Small intestine (tissue), 16 donors: ENCODE results near the gene ECE2. TPM values are rescaled to one million over a fixed set of nuclear protein-coding genes. Genes with fewer than 3 reads are reported as not detected.

Experiments
- DNase-seq, 2 donors: peaks; one replicate each; pipeline versions ENCODE4 v3.0.0 to v3.0.0-alpha.2; 2013
- FAIRE-seq: peaks from 2 replicates; lab custom pipeline; 2012; peaks lifted over from hg19 to GRCh38; lab: Jason Lieb, UNC
- H3K27ac ChIP-seq, 3 donors: one replicate each; pipeline ENCODE4 v1.5.1; 2013; ENCODE audit warnings: low read length in 2 of 3, mild to moderate bottlenecking in 2 of 3, control low read depth in 1 of 3, inconsistent platforms in 1 of 3, low read depth in 1 of 3, moderate library complexity in 1 of 3
- H3K27me3 ChIP-seq, 3 donors: one replicate each; pipeline ENCODE4 v1.6.1; 2013; ENCODE audit warnings: low read length in 3 of 3, inconsistent platforms in 1 of 3; ENCODE audit not compliant: control insufficient read depth in 3 of 3, insufficient read depth in 3 of 3
- H3K36me3 ChIP-seq, 3 donors: one replicate each; pipeline ENCODE4 v1.6.1; 2013; ENCODE audit warnings: low read length in 3 of 3, inconsistent platforms in 1 of 3, low read depth in 1 of 3, mild to moderate bottlenecking in 1 of 3, moderate library complexity in 1 of 3; ENCODE audit not compliant: control insufficient read depth in 3 of 3, insufficient read depth in 2 of 3
- H3K4me1 ChIP-seq, 3 donors: one replicate each; pipeline ENCODE4 v1.6.1; 2013; ENCODE audit warnings: low read length in 2 of 3, inconsistent platforms in 1 of 3, low read depth in 1 of 3, mild to moderate bottlenecking in 1 of 3, moderate library complexity in 1 of 3; ENCODE audit not compliant: control insufficient read depth in 3 of 3, insufficient read depth in 2 of 3
- H3K4me3 ChIP-seq, 3 donors: one replicate each; pipeline ENCODE4 v1.5.1; 2013; ENCODE audit warnings: low read length in 3 of 3, control low read depth in 1 of 3, inconsistent platforms in 1 of 3, low read depth in 1 of 3, mild to moderate bottlenecking in 1 of 3, moderate library complexity in 1 of 3
- H3K9me3 ChIP-seq, 2 donors: one replicate each; pipeline ENCODE4 v1.6.1; 2013; ENCODE audit warnings: low read depth in 1 of 2, low read length in 1 of 2; ENCODE audit not compliant: control insufficient read depth in 2 of 2, insufficient read depth in 1 of 2
- WGBS, 3 donors: extraction: QIAGEN DNeasy Blood & Tissue Kit; methylation state at CpG; one replicate each; pipeline ENCODE4 v1.1.7; 2013; 5-methylcytosine and 5-hydroxymethylcytosine counted together
- long read RNA-seq, 10 donors: transcript quantifications; one replicate each; lab custom pipeline, GENCODE V29; 2026
- polyA plus RNA-seq, 4 donors: library from polyadenylated mRNA; stranded (reverse) in 3 of 4; unstranded in 1 of 4; fragments of 200-250 nt in 3 of 4; fragments of 120-200 nt in 1 of 4; gene quantifications; one replicate each; pipeline versions ENCODE4 v1.2.1 to v1.2.3, GENCODE V29; 2013
- donor health status: healthy with polysubstance abuse.
- donor health status: control.
- donor health status: control.
- donor health status: Bipolar disorder and iron deficiency.
- donor health status: healthy.

Gene ECE2
- polyA plus RNA-seq: 1 to 10 TPM in 1 of 4 donors, under 1 TPM in 1, not detected in 2; 0.04 to 2.1 TPM
- long read RNA-seq, donor 1: 0 reads
- long read RNA-seq, donor 2: 0 reads
- long read RNA-seq, donor 3: 0 reads
- long read RNA-seq, donor 4: 0 reads
- long read RNA-seq, donor 5: 0 reads
- long read RNA-seq, donor 6: 0 reads
- long read RNA-seq, donor 7: 0 reads
- long read RNA-seq, donor 8: 0 reads
- long read RNA-seq, donor 9: 0 reads
- long read RNA-seq, donor 10, partial matches to known transcripts: 0 of 1 reads
- long read RNA-seq, donor 10, other reads (novel, unspliced or antisense): 0 of 1 reads

DNA sequence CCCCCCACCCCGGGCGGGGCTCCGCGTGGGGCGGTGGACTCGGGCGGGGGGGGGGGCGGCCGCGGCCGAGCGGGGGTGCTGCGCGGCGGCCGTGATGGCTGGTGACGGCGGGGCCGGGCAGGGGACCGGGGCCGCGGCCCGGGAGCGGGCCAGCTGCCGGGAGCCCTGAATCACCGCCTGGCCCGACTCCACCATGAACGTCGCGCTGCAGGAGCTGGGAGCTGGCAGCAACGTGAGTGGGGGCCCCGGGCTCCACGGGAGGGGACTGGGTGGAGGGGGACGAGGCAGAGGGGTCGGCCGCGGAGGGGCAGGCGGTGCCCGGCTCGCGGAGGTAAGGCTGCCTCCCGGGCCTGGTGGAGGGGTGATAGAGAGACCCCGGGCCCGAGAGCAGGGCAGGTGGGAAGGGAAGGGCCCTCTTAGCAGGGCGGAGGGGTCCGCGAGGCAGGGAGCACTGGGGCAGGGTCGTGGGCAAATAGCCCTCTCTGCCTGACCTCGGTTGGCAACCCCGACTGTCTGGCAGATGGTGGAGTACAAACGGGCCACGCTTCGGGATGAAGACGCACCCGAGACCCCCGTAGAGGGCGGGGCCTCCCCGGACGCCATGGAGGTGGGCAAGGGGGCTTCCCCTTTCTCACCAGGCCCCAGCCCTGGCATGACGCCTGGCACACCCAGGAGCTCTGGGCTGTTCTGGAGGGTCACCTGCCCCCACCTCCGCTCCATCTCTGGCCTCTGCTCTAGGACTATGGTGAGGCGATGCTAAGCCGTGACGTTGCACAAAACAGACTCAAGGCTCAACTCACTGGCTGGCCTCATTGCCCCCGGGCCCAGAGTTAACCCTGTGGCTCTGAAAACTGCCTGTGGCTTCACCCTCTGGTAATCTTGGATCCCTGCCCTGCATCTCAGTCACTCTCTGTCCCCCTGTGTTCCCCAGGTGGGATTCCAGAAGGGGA, at the start of gene ECE2:
Gene ECE2, plus strand, starts transcription at position 62 of the 950 bp plus-strand sequence. Its CDS starts 132 bp downstream, at position 194.
- Histone ChIP-seq H3K4me3 (no peak within 1 kb of the TSS), H3K27ac (no peak within 1 kb of the TSS), H3K36me3 (no peaks in the 10 kb centered on the region), H3K27me3 (peaks cover 0 to 56% (median 6%) of the 10 kb centered on the region in 3 donors), H3K4me1 (no peaks in the 10 kb centered on the region), H3K9me3 (no peaks in the 10 kb centered on the region)
- WGBS, 3 donors: 13 to 23% (median 21%) methylated on average over 30 to 60 of the region's 65 CpGs
- FAIRE-seq (no peak), DNase-seq (no peak)

DNA sequence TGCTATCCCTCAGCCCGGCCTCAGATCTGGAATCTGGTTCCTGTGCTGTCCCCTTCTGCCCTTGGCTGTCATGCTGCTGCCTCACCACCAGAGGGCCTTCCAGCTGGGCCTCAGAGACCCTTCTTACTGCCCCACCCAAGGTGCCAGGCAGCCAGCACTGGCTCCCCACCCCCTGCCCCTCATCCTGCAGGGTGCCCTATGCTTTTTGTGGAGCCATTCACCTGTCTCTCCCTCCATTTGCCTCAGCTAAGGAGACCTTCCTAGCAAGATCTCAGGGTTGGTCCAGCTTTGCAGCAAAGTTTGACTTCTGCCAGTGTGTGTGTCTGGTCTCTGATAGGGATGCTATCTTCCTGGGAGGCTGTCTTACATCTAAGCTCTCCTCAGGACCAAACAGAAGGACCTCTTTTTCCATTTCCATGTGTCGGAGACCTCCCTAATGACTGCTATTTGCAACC, 48.3 kb upstream of the ECE2 start:
- WGBS, 3 donors: 40 to 50% (median 48%) methylated on average over 2 of the region's 2 CpGs
- DNase-seq (peak; percentile 31 to 48), FAIRE-seq (no peak)
- Histone ChIP-seq H3K9me3 (no peaks in the 10 kb centered on the region), H3K27me3 (peaks cover 0 to 53% (median 27%) of the 10 kb centered on the region in 3 donors), H3K27ac (no peak overlapping the region), H3K36me3 (no peaks in the 10 kb centered on the region), H3K4me3 (no peak overlapping the region), H3K4me1 (peaks cover 0 to 5% (median 0%) of the 10 kb centered on the region in 3 donors)

DNA sequence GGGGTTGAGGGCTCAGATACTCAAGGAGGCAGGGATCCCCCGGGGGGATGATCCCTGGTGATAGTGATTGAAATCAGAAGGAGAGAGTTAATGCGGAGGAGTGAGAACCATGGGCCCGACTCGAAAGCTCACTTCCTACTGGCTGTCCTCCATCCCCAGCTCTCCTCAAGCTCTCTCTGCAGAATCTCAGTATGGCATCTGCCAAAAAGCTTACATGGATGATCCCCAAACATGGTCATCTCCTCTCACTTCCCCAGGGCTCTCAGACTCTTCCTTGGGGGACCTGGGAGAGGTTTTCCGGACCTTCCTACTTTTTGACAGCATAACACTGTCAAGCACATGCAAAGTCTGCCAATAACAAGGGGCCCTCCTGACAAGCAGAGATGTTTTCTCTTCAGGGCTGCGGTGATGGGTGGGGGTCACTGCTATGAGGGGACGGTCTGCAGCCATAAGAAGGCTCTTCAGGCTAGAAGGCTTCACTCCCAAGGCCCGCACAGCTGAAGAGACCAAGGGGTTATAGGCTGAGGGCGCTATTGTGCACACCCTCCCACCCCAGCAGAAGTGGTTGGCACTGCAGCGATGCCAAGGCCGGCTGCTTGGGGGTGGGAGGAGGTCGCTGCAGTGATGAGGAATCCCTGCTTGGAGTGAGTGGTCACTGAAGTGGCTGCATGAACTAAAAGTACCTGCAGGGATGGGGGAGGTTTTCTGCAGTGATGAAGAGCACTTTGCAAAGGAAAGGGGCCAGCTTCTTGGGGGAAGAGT, 47.3 kb upstream of the ECE2 start:
- no peaks in the 10 kb centered on the region for H3K9me3 ChIP-seq
- H3K27ac ChIP-seq: no peak overlapping the region
- DNase-seq (no peak), FAIRE-seq (no peak)
- H3K4me1 ChIP-seq: peaks cover 0 to 5% (median 0%) of the 10 kb centered on the region in 3 donors
- 33 to 41% (median 39%) methylated on average over 12 of the region's 12 CpGs for WGBS, 3 donors
- H3K4me3 ChIP-seq: no peak overlapping the region
- peaks cover 0 to 60% (median 27%) of the 10 kb centered on the region in 3 donors for H3K27me3 ChIP-seq
- H3K36me3 ChIP-seq: peaks cover 0 to 2% (median 0%) of the 10 kb centered on the region in 3 donors

DNA sequence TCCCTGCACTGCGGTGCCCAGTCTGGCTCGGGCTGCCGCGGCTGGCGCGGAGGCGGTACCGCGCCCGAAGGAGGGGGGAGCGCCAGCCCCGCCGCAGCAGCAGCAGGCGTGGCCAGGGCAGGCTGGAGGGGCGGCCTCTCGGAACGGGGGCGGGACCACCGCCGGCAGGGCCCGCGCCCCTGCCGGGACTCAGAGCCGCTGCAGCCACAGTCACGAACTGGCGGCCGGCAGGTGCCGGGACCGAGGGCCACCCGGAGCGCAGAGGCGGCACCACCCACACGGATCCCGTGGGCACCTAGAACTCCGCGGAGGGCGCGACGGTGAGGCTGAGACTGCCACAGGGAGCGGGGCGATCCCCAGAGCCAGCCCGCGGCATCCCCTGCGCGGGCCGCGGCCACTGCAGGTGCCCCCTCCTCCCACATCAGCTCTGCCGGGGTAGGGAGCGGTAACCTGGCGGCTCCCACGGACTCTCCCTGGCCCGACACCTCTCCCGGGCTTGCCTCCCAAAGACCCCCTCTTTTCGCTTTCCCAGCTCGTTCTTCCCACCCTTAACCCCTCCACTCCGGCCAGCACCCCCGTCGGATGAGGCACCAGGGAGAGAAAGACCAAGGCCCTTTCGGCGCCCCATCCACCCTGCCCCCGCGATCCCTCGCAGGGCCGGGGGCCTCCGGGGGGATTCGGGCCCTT, 46.3 kb upstream of the ECE2 start, which contains the start of gene VWA5B2:
Gene VWA5B2, plus strand, starts transcription at position 192 of the 687 bp plus-strand sequence. CDS start 944 bp downstream, outside the sequence.
- Histone ChIP-seq H3K4me3 (peak within 1 kb of the TSS; percentile 4 to 43 (median 40)), H3K9me3 (no peaks in the 10 kb centered on the region), H3K27ac (peak within 1 kb of the TSS in 1 of 3 donors; percentile 33), H3K4me1 (peaks cover 0 to 5% (median 0%) of the 10 kb centered on the region in 3 donors), H3K36me3 (peaks cover 0 to 2% (median 0%) of the 10 kb centered on the region in 3 donors), H3K27me3 (peaks cover 0 to 61% (median 27%) of the 10 kb centered on the region in 3 donors)
- no peak for FAIRE-seq
- DNase-seq: peak; percentile 15 to 70
- WGBS, 3 donors: 0 to 1% (median 1%) methylated on average over 24 to 66 of the region's 66 CpGs

DNA sequence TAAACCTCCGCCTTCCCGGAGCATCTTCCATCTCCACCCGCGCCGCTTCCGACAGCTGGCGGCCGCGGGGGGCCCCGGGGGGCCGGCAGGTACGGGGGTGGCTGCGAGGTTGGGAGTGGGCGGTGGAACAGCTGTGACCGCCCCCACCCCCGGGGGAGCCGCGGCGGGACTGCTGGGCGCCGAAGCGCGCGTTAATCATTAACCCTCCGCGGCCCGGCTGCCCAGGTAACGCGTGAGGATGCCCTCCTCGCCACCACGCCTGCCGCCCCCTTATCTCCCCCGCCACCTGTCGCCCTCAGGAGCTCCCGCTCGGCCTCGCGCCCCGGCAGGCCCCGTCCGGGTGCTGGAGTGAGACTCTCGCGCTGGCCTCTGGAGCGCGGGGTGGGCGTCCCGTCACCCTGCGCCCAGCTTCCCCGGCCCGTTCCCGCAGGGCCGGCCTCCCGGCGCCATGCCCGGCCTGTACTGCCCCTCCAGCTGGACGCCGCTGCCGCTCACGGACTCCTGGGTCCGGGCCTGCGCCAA, 45.7 kb upstream of the ECE2 start:
- Histone ChIP-seq H3K9me3 (no peaks in the 10 kb centered on the region), H3K36me3 (peaks cover 0 to 2% (median 0%) of the 10 kb centered on the region in 3 donors), H3K27me3 (peaks cover 0 to 61% (median 27%) of the 10 kb centered on the region in 3 donors), H3K4me1 (peaks cover 0 to 5% (median 0%) of the 10 kb centered on the region in 3 donors), H3K27ac (peak overlapping the region in 1 of 3 donors; percentile 33), H3K4me3 (peak overlapping the region in 2 of 3 donors; percentile 40 to 43)
- 1% methylated on average over 34 to 61 of the region's 61 CpGs for WGBS, 3 donors
- DNase-seq (peak in 1 of 2 donors; percentile 75), FAIRE-seq (no peak)

DNA sequence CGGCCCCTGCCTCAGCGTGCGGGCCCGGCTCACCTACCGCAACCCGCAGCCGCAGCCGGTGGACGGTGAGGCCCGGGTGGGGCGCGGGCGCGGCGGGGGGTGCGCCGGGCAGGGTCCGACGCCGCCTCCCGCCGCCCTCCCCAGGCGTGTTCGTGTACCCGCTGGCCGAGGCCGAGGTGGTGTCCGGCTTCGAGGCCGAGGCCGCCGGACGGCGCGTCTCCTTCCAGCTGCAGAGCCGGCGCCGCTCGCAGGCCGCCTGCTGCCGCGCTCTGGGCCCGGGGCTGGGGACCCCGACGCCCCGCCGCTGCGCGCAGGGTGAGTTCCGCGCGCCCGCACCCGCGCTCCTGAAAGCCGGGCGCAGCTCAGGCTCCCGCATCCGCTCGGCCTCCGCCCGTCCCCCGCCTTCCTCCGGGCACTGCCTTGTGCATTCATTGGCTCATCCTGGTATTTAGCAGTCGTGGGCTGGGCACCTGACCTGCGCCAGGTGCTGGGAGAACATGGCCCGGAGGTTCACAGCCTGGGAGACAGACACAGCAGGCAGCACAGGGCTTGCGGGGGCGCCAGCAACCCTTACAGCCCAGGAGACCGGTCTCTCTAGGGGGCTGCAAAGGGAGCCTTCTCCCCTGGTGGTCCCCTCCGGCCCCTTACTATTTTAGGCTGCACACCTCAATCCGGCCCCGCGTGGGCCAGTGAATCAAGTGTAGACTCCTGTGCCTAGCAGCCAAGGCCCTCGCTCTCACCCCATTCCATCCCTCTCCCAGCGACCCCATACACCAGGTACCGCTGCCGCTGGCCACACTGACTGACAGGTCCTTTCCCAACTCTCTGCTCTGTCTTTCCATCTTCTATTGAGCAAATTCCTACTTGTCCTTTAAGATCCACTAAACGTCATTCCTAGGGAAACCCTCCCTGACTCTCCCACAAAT, 45.0 kb upstream of the ECE2 start:
- FAIRE-seq (no peak), DNase-seq (peak; percentile 34 to 40)
- H3K4me1 ChIP-seq: peaks cover 0 to 5% (median 0%) of the 10 kb centered on the region in 3 donors
- no peak overlapping the region for H3K27ac ChIP-seq
- 4 to 6% (median 5%) methylated on average over 55 to 79 of the region's 79 CpGs for WGBS, 3 donors
- peaks cover 0 to 64% (median 27%) of the 10 kb centered on the region in 3 donors for H3K27me3 ChIP-seq
- peaks cover 0 to 2% (median 0%) of the 10 kb centered on the region in 3 donors for H3K36me3 ChIP-seq
- H3K4me3 ChIP-seq: peak overlapping the region in 1 of 3 donors; percentile 40
- no peaks in the 10 kb centered on the region for H3K9me3 ChIP-seq
